Loucy (cell line): Measurements from ENCODE around the gene KRT10.

Experiments used
- CTCF ChIP-seq: fragments of 200-600 bp; sonication (generic); conservative IDR thresholded peaks from 2 replicates; pipeline ENCODE4 v1.5.1; 2014; ENCODE audit warnings: mild to moderate bottlenecking, antibody characterized with exemption, low read length
- EZH2phosphoT487 ChIP-seq: fragments of 200-600 bp; IDR thresholded peaks from 2 replicates; pipeline ENCODE4 v1.6.1; 2018; ENCODE audit warnings: antibody characterized with exemption, mild to moderate bottlenecking, moderate library complexity, borderline replicate concordance

- TF ChIP-seq CTCF (no peak), EZH2phosphoT487 (no peak)
Observed at GRCh38 chr17:40832840-40833239, 10.4 kb upstream of the KRT10 start.
